ENCODE data around the gene MSX2.
"Not testable (repeated sequence)": the region's sequence is repeated elsewhere in the genome, so short reads cannot be mapped to it uniquely, and the experiment has no call there.

MSX2 gene

DNA sequence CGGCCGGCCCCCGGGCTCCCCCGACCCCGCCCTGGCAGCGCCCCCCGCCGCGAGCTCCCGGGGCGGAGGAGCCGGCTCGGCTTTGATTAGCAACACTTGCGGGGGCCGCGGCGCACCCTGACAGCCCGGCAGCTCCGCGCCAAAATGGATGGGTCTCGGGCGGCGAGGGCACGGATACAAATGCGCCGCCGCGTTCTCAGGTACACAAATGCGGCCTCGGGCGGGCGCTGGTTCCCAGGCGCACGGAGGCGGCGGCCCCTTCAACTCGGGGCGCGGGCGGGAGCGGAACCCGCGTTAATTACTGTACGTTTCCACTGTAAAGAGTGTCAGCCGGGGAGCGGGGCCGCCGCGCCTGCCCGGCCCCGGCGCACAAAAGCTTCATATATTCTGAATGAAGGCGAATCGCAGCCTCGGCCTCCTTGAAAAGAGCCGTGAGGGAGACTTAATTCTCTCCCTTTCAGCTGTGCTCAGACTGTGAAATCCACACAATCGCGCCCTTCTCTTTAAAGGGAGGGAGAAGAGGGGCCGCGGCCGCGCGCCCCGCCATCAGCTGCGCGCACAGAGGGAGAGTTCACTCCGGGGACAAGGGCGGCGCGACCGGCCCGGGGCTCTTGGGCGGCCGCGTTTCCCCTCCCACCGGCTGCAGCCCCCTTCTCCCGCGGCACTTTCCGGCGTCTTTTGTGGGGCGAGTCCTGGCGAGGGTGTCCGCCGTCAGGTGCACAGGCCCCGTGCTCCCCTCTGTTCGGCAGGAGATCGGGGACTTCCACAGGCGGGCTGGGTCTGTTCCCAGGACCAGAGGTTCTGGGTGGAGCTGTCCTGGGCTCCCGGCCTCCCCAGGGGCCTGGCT lies 27.0 kb downstream of the MSX2 start:
- Histone ChIP-seq H3K9ac (ENCODE audit: low read depth in 1 of 2, low read length in 2 of 2) (no peak overlapping the region), H3K27me3 (ENCODE audit: control insufficient read depth in 2 of 2, insufficient read depth in 2 of 2, low read length in 2 of 2) (peaks cover 22 to 28% of the 10 kb centered on the region in 2 donors), H3K4me1 (ENCODE audit: control insufficient read depth in 2 of 2, insufficient read depth in 2 of 2, low read length in 2 of 2) (no peaks in the 10 kb centered on the region), H3K9me3 (ENCODE audit: control insufficient read depth in 2 of 2, low read length in 2 of 2) (no peaks in the 10 kb centered on the region), H3K27ac (ENCODE audit: low read depth in 2 of 2, low read length in 2 of 2) (no peak overlapping the region), H3K4me3 (ENCODE audit: low read length in 2 of 2) (no peak overlapping the region), H3K36me3 (ENCODE audit: control insufficient read depth in 2 of 2, insufficient read depth in 2 of 2, low read length in 2 of 2) (no peaks in the 10 kb centered on the region)

DNA sequence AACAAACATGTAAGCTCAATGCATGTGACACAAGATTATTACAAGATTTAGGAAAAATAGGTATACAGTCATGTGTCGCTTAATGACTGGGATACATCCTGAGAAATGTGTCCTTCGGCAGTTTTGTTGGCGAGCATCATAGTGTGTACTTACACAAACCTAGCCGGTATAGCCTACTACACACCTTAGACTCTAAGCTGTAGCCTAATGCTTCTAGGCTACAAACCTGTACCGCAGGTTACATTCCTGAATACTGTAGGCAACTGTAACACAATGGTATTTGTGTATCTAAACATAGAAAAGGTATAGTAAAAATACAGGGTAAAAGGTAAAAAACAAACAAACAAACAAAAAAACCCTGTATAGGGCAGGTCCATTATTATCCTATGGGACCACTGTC lies 27.7 kb downstream of the MSX2 start:
- H3K27me3 ChIP-seq (ENCODE audit: control insufficient read depth in 2 of 2, insufficient read depth in 2 of 2, low read length in 2 of 2) = peaks cover 22 to 28% of the 10 kb centered on the region in 2 donors
- no peaks in the 10 kb centered on the region for H3K4me1 ChIP-seq (ENCODE audit: control insufficient read depth in 2 of 2, insufficient read depth in 2 of 2, low read length in 2 of 2)
- H3K9ac ChIP-seq (ENCODE audit: low read depth in 1 of 2, low read length in 2 of 2) = no peak overlapping the region
- H3K4me3 ChIP-seq (ENCODE audit: low read length in 2 of 2) = no peak overlapping the region
- no peaks in the 10 kb centered on the region for H3K36me3 ChIP-seq (ENCODE audit: control insufficient read depth in 2 of 2, insufficient read depth in 2 of 2, low read length in 2 of 2)
- H3K27ac ChIP-seq (ENCODE audit: low read depth in 2 of 2, low read length in 2 of 2) = no peak overlapping the region
- H3K9me3 ChIP-seq (ENCODE audit: control insufficient read depth in 2 of 2, low read length in 2 of 2) = no peaks in the 10 kb centered on the region

DNA sequence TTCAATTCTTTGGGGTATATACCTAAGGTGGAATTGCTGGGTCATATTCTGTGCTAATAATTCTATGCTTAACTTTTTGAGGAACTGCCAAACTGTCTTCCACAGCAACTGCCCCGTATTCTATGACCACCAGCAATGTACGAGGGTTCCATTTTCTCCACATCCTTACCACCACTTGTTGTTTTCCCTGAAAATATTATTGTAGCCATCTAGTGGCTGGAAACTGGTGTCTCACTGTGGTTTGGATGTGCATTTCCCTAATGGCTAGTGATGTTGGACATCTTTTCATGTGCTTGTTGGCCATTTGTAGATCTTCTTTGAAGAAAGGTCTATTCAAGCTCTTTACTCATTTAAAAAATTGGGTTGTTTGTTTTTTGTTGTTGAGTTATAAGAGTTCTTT lies 30.7 kb downstream of the MSX2 start:
- no peaks in the 10 kb centered on the region for H3K9me3 ChIP-seq (ENCODE audit: control insufficient read depth in 2 of 2, low read length in 2 of 2)
- H3K4me1 ChIP-seq (ENCODE audit: control insufficient read depth in 2 of 2, insufficient read depth in 2 of 2, low read length in 2 of 2) = no peaks in the 10 kb centered on the region
- no peak overlapping the region for H3K9ac ChIP-seq (ENCODE audit: low read depth in 1 of 2, low read length in 2 of 2)
- peaks cover 10 to 13% of the 10 kb centered on the region in 2 donors for H3K27me3 ChIP-seq (ENCODE audit: control insufficient read depth in 2 of 2, insufficient read depth in 2 of 2, low read length in 2 of 2)
- no peak overlapping the region for H3K4me3 ChIP-seq (ENCODE audit: low read length in 2 of 2)
- no peaks in the 10 kb centered on the region for H3K36me3 ChIP-seq (ENCODE audit: control insufficient read depth in 2 of 2, insufficient read depth in 2 of 2, low read length in 2 of 2)
- H3K27ac ChIP-seq (ENCODE audit: low read depth in 2 of 2, low read length in 2 of 2) = no peak overlapping the region

GRCh38 chr5:174759091-174759490 lies 34.7 kb downstream of the MSX2 start:
- no peaks in the 10 kb centered on the region for H3K36me3 ChIP-seq (ENCODE audit: control insufficient read depth in 2 of 2, insufficient read depth in 2 of 2, low read length in 2 of 2)
- no peaks in the 10 kb centered on the region for H3K4me1 ChIP-seq (ENCODE audit: control insufficient read depth in 2 of 2, insufficient read depth in 2 of 2, low read length in 2 of 2)
- H3K9ac ChIP-seq (ENCODE audit: low read depth in 1 of 2, low read length in 2 of 2) = no peak overlapping the region
- H3K27ac ChIP-seq (ENCODE audit: low read depth in 2 of 2, low read length in 2 of 2) = no peak overlapping the region
- H3K4me3 ChIP-seq (ENCODE audit: low read length in 2 of 2) = no peak overlapping the region
- H3K27me3 ChIP-seq (ENCODE audit: control insufficient read depth in 2 of 2, insufficient read depth in 2 of 2, low read length in 2 of 2) = no peaks in the 10 kb centered on the region
- H3K9me3 ChIP-seq (ENCODE audit: control insufficient read depth in 2 of 2, low read length in 2 of 2) = no peaks in the 10 kb centered on the region

DNA sequence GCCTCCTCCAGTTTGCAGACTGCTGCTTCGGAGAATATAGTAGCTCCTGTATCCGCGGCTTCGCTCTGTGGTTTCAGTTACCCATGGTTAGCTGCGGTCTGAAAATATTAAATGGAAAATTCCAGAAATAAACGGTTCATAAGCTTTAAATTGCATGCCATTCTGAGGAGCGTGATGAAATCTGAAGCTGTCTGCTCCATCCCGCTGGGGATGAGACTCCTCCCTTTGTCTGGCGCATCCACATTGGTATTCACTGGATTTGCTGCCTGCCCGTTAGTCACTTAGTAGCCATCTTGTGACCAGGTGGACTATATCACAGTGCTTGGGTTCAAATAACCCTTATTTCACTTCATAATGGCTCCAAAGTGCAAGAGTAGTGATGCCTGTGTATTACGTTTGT lies 36.3 kb downstream of the MSX2 start:
- no peaks in the 10 kb centered on the region for H3K4me1 ChIP-seq (ENCODE audit: control insufficient read depth in 2 of 2, insufficient read depth in 2 of 2, low read length in 2 of 2)

GRCh38 chr5:174761341-174761740 lies 37.0 kb downstream of the MSX2 start:
- not testable (repeated sequence) for H3K9me3 ChIP-seq (ENCODE audit: control insufficient read depth in 2 of 2, low read length in 2 of 2)

More for the DNA sequence above, 36.3 kb downstream of the MSX2 start:
- Histone ChIP-seq H3K27ac (ENCODE audit: low read depth in 2 of 2, low read length in 2 of 2) (no peak overlapping the region), H3K36me3 (ENCODE audit: control insufficient read depth in 2 of 2, insufficient read depth in 2 of 2, low read length in 2 of 2) (no peaks in the 10 kb centered on the region), H3K27me3 (ENCODE audit: control insufficient read depth in 2 of 2, insufficient read depth in 2 of 2, low read length in 2 of 2) (no peaks in the 10 kb centered on the region), H3K9me3 (ENCODE audit: control insufficient read depth in 2 of 2, low read length in 2 of 2) (no peaks in the 10 kb centered on the region), H3K9ac (ENCODE audit: low read depth in 1 of 2, low read length in 2 of 2) (no peak overlapping the region), H3K4me3 (ENCODE audit: low read length in 2 of 2) (no peak overlapping the region)

DNA sequence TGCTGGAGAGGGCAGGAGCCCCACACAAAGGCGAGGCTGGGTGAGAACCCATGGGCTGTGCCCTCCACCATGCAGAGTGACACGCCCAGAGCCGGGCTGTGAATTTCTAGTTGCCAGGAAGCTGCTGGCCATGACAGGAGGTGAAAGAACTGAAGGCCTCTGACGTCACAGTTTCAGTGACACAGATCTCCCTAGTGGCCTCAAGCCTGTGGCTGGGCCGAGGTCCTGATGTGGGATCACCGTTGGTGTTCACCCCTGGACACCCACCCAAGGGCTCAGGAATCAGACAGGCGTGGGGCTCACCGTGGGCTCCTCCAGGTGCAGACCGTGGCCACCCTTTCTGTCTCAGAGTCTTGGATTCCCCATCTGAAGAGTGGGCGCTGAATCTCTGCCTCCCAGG lies 39.9 kb downstream of the MSX2 start:
- Histone ChIP-seq H3K36me3 (ENCODE audit: control insufficient read depth in 2 of 2, insufficient read depth in 2 of 2, low read length in 2 of 2) (no peaks in the 10 kb centered on the region), H3K9me3 (ENCODE audit: control insufficient read depth in 2 of 2, low read length in 2 of 2) (no peaks in the 10 kb centered on the region), H3K27me3 (ENCODE audit: control insufficient read depth in 2 of 2, insufficient read depth in 2 of 2, low read length in 2 of 2) (no peaks in the 10 kb centered on the region), H3K4me3 (ENCODE audit: low read length in 2 of 2) (no peak overlapping the region), H3K4me1 (ENCODE audit: control insufficient read depth in 2 of 2, insufficient read depth in 2 of 2, low read length in 2 of 2) (no peaks in the 10 kb centered on the region), H3K9ac (ENCODE audit: low read depth in 1 of 2, low read length in 2 of 2) (no peak overlapping the region), H3K27ac (ENCODE audit: low read depth in 2 of 2, low read length in 2 of 2) (no peak overlapping the region)

More at GRCh38 chr5:174761341-174761740, 37.0 kb downstream of the MSX2 start:
- not testable (repeated sequence) for H3K27ac ChIP-seq (ENCODE audit: low read depth in 2 of 2, low read length in 2 of 2); H3K27me3 ChIP-seq (ENCODE audit: control insufficient read depth in 2 of 2, insufficient read depth in 2 of 2, low read length in 2 of 2); H3K4me3 ChIP-seq (ENCODE audit: low read length in 2 of 2); H3K36me3 ChIP-seq (ENCODE audit: control insufficient read depth in 2 of 2, insufficient read depth in 2 of 2, low read length in 2 of 2); H3K4me1 ChIP-seq (ENCODE audit: control insufficient read depth in 2 of 2, insufficient read depth in 2 of 2, low read length in 2 of 2); H3K9ac ChIP-seq (ENCODE audit: low read depth in 1 of 2, low read length in 2 of 2)

- H3K27me3 ChIP-seq (ENCODE audit: control insufficient read depth in 2 of 2, insufficient read depth in 2 of 2, low read length in 2 of 2) = no peaks in the 10 kb centered on the region
- no peak overlapping the region for H3K27ac ChIP-seq (ENCODE audit: low read depth in 2 of 2, low read length in 2 of 2)
- H3K9me3 ChIP-seq (ENCODE audit: control insufficient read depth in 2 of 2, low read length in 2 of 2) = no peaks in the 10 kb centered on the region
- no peak overlapping the region for H3K4me3 ChIP-seq (ENCODE audit: low read length in 2 of 2)
- no peaks in the 10 kb centered on the region for H3K36me3 ChIP-seq (ENCODE audit: control insufficient read depth in 2 of 2, insufficient read depth in 2 of 2, low read length in 2 of 2)
- H3K4me1 ChIP-seq (ENCODE audit: control insufficient read depth in 2 of 2, insufficient read depth in 2 of 2, low read length in 2 of 2) = no peaks in the 10 kb centered on the region
- no peak overlapping the region for H3K9ac ChIP-seq (ENCODE audit: low read depth in 1 of 2, low read length in 2 of 2)
These were observed 41.2 kb downstream of the MSX2 start for GRCh38 chr5:174765540-174765939.

- Histone ChIP-seq H3K36me3 (ENCODE audit: control insufficient read depth in 2 of 2, insufficient read depth in 2 of 2, low read length in 2 of 2) (no peaks in the 10 kb centered on the region), H3K4me1 (ENCODE audit: control insufficient read depth in 2 of 2, insufficient read depth in 2 of 2, low read length in 2 of 2) (no peaks in the 10 kb centered on the region), H3K27ac (ENCODE audit: low read depth in 2 of 2, low read length in 2 of 2) (no peak overlapping the region)
These were observed 43.3 kb downstream of the MSX2 start for GRCh38 chr5:174767670-174768069.

GRCh38 chr5:174769005-174769404 lies 44.6 kb downstream of the MSX2 start:
- H3K9ac ChIP-seq (ENCODE audit: low read depth in 1 of 2, low read length in 2 of 2) = no peak overlapping the region
- H3K4me3 ChIP-seq (ENCODE audit: low read length in 2 of 2) = no peak overlapping the region
- no peaks in the 10 kb centered on the region for H3K4me1 ChIP-seq (ENCODE audit: control insufficient read depth in 2 of 2, insufficient read depth in 2 of 2, low read length in 2 of 2)
- H3K9me3 ChIP-seq (ENCODE audit: control insufficient read depth in 2 of 2, low read length in 2 of 2) = no peaks in the 10 kb centered on the region
- H3K27ac ChIP-seq (ENCODE audit: low read depth in 2 of 2, low read length in 2 of 2) = no peak overlapping the region
- no peaks in the 10 kb centered on the region for H3K27me3 ChIP-seq (ENCODE audit: control insufficient read depth in 2 of 2, insufficient read depth in 2 of 2, low read length in 2 of 2)
- H3K36me3 ChIP-seq (ENCODE audit: control insufficient read depth in 2 of 2, insufficient read depth in 2 of 2, low read length in 2 of 2) = no peaks in the 10 kb centered on the region

More at GRCh38 chr5:174767670-174768069, 43.3 kb downstream of the MSX2 start:
- H3K9ac ChIP-seq (ENCODE audit: low read depth in 1 of 2, low read length in 2 of 2) = no peak overlapping the region
- no peaks in the 10 kb centered on the region for H3K27me3 ChIP-seq (ENCODE audit: control insufficient read depth in 2 of 2, insufficient read depth in 2 of 2, low read length in 2 of 2)
- no peaks in the 10 kb centered on the region for H3K9me3 ChIP-seq (ENCODE audit: control insufficient read depth in 2 of 2, low read length in 2 of 2)
- no peak overlapping the region for H3K4me3 ChIP-seq (ENCODE audit: low read length in 2 of 2)
